HL-60/S4 treated with phorbol 12-myristate 13-acetate at 8.2 ng/mL for 4 days and 3 days (cell line): ENCODE data around the gene ANK2.

ENCODE experiments used
- in situ Hi-C: fragments of 300-500 bp; cut with MboI; formaldehyde crosslinking; loops from 2 replicates; pipeline ENCODE4 v1.15.0; 2022; ENCODE audit warnings: low sequenced_read_pairs

The ANK2 gene

GRCh38 chr4:113325876-113326615 is 276.6 kb downstream of the ANK2 start:
- in situ Hi-C loops = no loop called here

- in situ Hi-C loops = no loop called here
Measured at GRCh38 chr4:113327494-113327893, 278.0 kb downstream of the ANK2 start.

- in situ Hi-C loops = no loop called here
Measured at GRCh38 chr4:113328514-113328913, 279.1 kb downstream of the ANK2 start.

- in situ Hi-C loops = no loop called here
Measured at GRCh38 chr4:113330200-113330599, 280.7 kb downstream of the ANK2 start.

- in situ Hi-C loops = no loop called here
Measured at GRCh38 chr4:113331811-113332210, 282.4 kb downstream of the ANK2 start.

GRCh38 chr4:113332701-113333100 is 283.2 kb downstream of the ANK2 start:
- in situ Hi-C loops = no loop called here

- in situ Hi-C loops = no loop called here
Measured at GRCh38 chr4:113335746-113336145, 286.3 kb downstream of the ANK2 start.

- in situ Hi-C loops = no loop called here
Measured at GRCh38 chr4:113336556-113336955, 287.1 kb downstream of the ANK2 start.

GRCh38 chr4:113339430-113339813 is 290.0 kb downstream of the ANK2 start:
- in situ Hi-C loops = no loop called here

- in situ Hi-C loops = no loop called here
Measured at GRCh38 chr4:113344100-113344499, 294.6 kb downstream of the ANK2 start.

- in situ Hi-C loops = no loop called here
Measured at GRCh38 chr4:113347245-113347644, 297.8 kb downstream of the ANK2 start.

- in situ Hi-C loops = no loop called here
Measured at GRCh38 chr4:113349430-113349829, 300.0 kb downstream of the ANK2 start.

GRCh38 chr4:113350576-113350975 is 301.1 kb downstream of the ANK2 start:
- in situ Hi-C loops = no loop called here

- in situ Hi-C loops = no loop called here
Measured at GRCh38 chr4:113355550-113356371, 306.3 kb downstream of the ANK2 start.

- in situ Hi-C loops = no loop called here
Measured at GRCh38 chr4:113356453-113356852, 307.0 kb downstream of the ANK2 start.

GRCh38 chr4:113358784-113359183 is 309.3 kb downstream of the ANK2 start:
- in situ Hi-C loops = no loop called here

GRCh38 chr4:113365377-113365776 is 315.9 kb downstream of the ANK2 start:
- in situ Hi-C loops = no loop called here

GRCh38 chr4:113368056-113368455 is 318.6 kb downstream of the ANK2 start:
- in situ Hi-C loops = no loop called here

- in situ Hi-C loops = no loop called here
Measured at GRCh38 chr4:113371111-113371510, 321.7 kb downstream of the ANK2 start.

- in situ Hi-C loops = no loop called here
Measured at GRCh38 chr4:113375964-113376666, 326.7 kb downstream of the ANK2 start.

- in situ Hi-C loops = no loop called here
Measured at GRCh38 chr4:113378836-113379235, 329.4 kb downstream of the ANK2 start.

- in situ Hi-C loops = no loop called here
Measured at GRCh38 chr4:113382704-113383103, 333.3 kb downstream of the ANK2 start.
